Neural cell (in vitro differentiated cells): ENCODE measurements around the gene PMEPA1. TPM values are rescaled to one million over a fixed set of nuclear protein-coding genes. Genes with fewer than 3 reads are reported as not detected.
A peak's percentile ranks its signal among the peaks of the same experiment; 100 is the strongest.

Experiments
- H2AFZ ChIP-seq: fragments of 200-600, 300-800 bp; sonication (generic), shearing (Covaris generic); 2 replicates; pipeline ENCODE4 v1.6.0; 2014; ENCODE audit warnings: low read depth, mild to moderate bottlenecking, antibody characterized with exemption, low read length, moderate library complexity
- H3F3A ChIP-seq: fragments of 200-600 bp; shearing (Covaris generic); 2 replicates; pipeline ENCODE4 v1.6.1; 2016; ENCODE audit warnings: mild to moderate bottlenecking, moderate library complexity, mixed read lengths, antibody characterized with exemption, low read length; ENCODE audit not compliant: insufficient read depth, poor library complexity, severe bottlenecking
- H3K27ac ChIP-seq: fragments of 200-600, 300-800 bp; sonication (generic), shearing (Covaris generic); 2 replicates; pipeline ENCODE4 v1.5.1; 2014; ENCODE audit warnings: mild to moderate bottlenecking, low read length, moderate library complexity
- H3K27me3 ChIP-seq: fragments of 300-800, 200-600 bp; sonication (generic), shearing (Covaris generic); 2 replicates; pipeline ENCODE4 v1.6.0; 2014; ENCODE audit warnings: mild to moderate bottlenecking, low read depth, low read length, moderate library complexity; ENCODE audit not compliant: insufficient read depth
- H3K36me3 ChIP-seq: fragments of 300-800, 200-600 bp; sonication (generic), shearing (Covaris generic); 2 replicates; pipeline ENCODE4 v1.5.1; 2014; ENCODE audit warnings: mild to moderate bottlenecking, antibody characterized with exemption, low read length, moderate library complexity; ENCODE audit not compliant: insufficient read depth
- H3K4me2 ChIP-seq: fragments of 300-800, 200-600 bp; sonication (generic), shearing (Covaris generic); 2 replicates; pipeline ENCODE4 v1.6.0; 2014; ENCODE audit warnings: mild to moderate bottlenecking, low read length
- H3K4me3 ChIP-seq: fragments of 300-800, 200-600 bp; sonication (generic), shearing (Covaris generic); 2 replicates; pipeline ENCODE4 v1.5.1; 2014; ENCODE audit warnings: mild to moderate bottlenecking, low read length, moderate library complexity
- H3K79me2 ChIP-seq: fragments of 200-600 bp; shearing (Covaris generic); replicated peaks from 2 replicates; pipeline ENCODE4 v1.6.0; 2014; ENCODE audit warnings: mild to moderate bottlenecking, low read length, moderate library complexity; ENCODE audit not compliant: insufficient read depth
- H3K9ac ChIP-seq: fragments of 300-800, 200-600 bp; sonication (generic), shearing (Covaris generic); 2 replicates; pipeline ENCODE4 v1.6.1; 2016; ENCODE audit warnings: mild to moderate bottlenecking, low read length, mixed read lengths
- H3K9me2 ChIP-seq: fragments of 200-600 bp; shearing (Covaris generic); 2 replicates; pipeline ENCODE4 v1.6.1; 2016; ENCODE audit warnings: mild to moderate bottlenecking, low read length, mixed read lengths; ENCODE audit not compliant: insufficient read depth
- H3K9me3 ChIP-seq: fragments of 200-600, 300-800 bp; sonication (generic), shearing (Covaris generic); 2 replicates; pipeline ENCODE4 v1.6.1; 2016; ENCODE audit warnings: mild to moderate bottlenecking, mixed run types, low read length, moderate library complexity, mixed read lengths
- H4K20me1 ChIP-seq: fragments of 200-600 bp; shearing (Covaris generic); 2 replicates; pipeline ENCODE4 v1.6.1; 2016; ENCODE audit warnings: mild to moderate bottlenecking, mixed run types; ENCODE audit not compliant: insufficient read depth
- EP300 ChIP-seq: fragments of 450-650 bp; conservative IDR thresholded peaks from 2 replicates; pipeline ENCODE4 v1.6.1; 2014; ENCODE audit warnings: antibody characterized with exemption, mild to moderate bottlenecking, moderate library complexity; ENCODE audit not compliant: poor library complexity, severe bottlenecking
- EZH2 ChIP-seq: fragments of 200-600, 300-800 bp; shearing (Covaris generic), sonication (generic); IDR thresholded peaks from 2 replicates; pipeline ENCODE4 v1.6.1; 2014; ENCODE audit warnings: antibody characterized with exemption, low read length, borderline replicate concordance, mild to moderate bottlenecking; ENCODE audit not compliant: insufficient read depth, poor library complexity, severe bottlenecking
- MXI1 ChIP-seq: fragments of 450-650 bp; conservative IDR thresholded peaks from 2 replicates; pipeline ENCODE4 v1.6.1; 2014; ENCODE audit warnings: antibody characterized with exemption, mild to moderate bottlenecking; ENCODE audit not compliant: poor library complexity, severe bottlenecking
- POLR2AphosphoS5 ChIP-seq: IDR thresholded peaks from 2 replicates; pipeline ENCODE4 v1.6.1; 2012
- RAD21 ChIP-seq: fragments of 450-650 bp; conservative IDR thresholded peaks from 2 replicates; pipeline ENCODE4 v1.6.1; 2014; ENCODE audit warnings: antibody characterized with exemption, mild to moderate bottlenecking, moderate library complexity
- SMC3 ChIP-seq: fragments of 450-650 bp; conservative IDR thresholded peaks from 2 replicates; pipeline ENCODE4 v1.6.1; 2014; ENCODE audit warnings: antibody characterized with exemption, mild to moderate bottlenecking, moderate library complexity; ENCODE audit not compliant: poor library complexity
- TAF1 ChIP-seq: IDR thresholded peaks from 2 replicates; pipeline ENCODE4 v1.6.1; 2012; ENCODE audit warnings: low read depth
- polyA plus RNA-seq: library from polyadenylated mRNA; depleted of rRNA; stranded (reverse); fragments of >200 nt; gene quantifications from 2 replicates; pipeline ENCODE4 v1.2.3, GENCODE V29; 2014
- TF ChIP-seq, protein P1 (sequence below): IDR thresholded peaks from 2 replicates; pipeline ENCODE4 v1.6.1; 2012; ENCODE audit warnings: borderline replicate concordance
- TF ChIP-seq, protein P2 (sequence below): fragments of 450-650 bp; IDR thresholded peaks from 2 replicates; pipeline ENCODE4 v1.5.1; 2014; ENCODE audit warnings: antibody characterized with exemption, mild to moderate bottlenecking, moderate library complexity; ENCODE audit not compliant: poor library complexity, severe bottlenecking

PMEPA1 gene
- polyA plus RNA-seq, 1 donor from 2014 or later: 5.0 TPM

GRCh38 chr20:57622579-57623381 lies 87.0 kb downstream of the PMEPA1 start:
- TF ChIP-seq MXI1 (no peak), SMC3 (peak; percentile 72), POLR2AphosphoS5 (no peak), EZH2 (no peak), TAF1 (no peak), RAD21 (peak; percentile 68), EP300 (no peak)
- TF ChIP-seq, protein P1, sequence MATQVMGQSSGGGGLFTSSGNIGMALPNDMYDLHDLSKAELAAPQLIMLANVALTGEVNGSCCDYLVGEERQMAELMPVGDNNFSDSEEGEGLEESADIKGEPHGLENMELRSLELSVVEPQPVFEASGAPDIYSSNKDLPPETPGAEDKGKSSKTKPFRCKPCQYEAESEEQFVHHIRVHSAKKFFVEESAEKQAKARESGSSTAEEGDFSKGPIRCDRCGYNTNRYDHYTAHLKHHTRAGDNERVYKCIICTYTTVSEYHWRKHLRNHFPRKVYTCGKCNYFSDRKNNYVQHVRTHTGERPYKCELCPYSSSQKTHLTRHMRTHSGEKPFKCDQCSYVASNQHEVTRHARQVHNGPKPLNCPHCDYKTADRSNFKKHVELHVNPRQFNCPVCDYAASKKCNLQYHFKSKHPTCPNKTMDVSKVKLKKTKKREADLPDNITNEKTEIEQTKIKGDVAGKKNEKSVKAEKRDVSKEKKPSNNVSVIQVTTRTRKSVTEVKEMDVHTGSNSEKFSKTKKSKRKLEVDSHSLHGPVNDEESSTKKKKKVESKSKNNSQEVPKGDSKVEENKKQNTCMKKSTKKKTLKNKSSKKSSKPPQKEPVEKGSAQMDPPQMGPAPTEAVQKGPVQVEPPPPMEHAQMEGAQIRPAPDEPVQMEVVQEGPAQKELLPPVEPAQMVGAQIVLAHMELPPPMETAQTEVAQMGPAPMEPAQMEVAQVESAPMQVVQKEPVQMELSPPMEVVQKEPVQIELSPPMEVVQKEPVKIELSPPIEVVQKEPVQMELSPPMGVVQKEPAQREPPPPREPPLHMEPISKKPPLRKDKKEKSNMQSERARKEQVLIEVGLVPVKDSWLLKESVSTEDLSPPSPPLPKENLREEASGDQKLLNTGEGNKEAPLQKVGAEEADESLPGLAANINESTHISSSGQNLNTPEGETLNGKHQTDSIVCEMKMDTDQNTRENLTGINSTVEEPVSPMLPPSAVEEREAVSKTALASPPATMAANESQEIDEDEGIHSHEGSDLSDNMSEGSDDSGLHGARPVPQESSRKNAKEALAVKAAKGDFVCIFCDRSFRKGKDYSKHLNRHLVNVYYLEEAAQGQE: no peak
- TF ChIP-seq, protein P2, sequence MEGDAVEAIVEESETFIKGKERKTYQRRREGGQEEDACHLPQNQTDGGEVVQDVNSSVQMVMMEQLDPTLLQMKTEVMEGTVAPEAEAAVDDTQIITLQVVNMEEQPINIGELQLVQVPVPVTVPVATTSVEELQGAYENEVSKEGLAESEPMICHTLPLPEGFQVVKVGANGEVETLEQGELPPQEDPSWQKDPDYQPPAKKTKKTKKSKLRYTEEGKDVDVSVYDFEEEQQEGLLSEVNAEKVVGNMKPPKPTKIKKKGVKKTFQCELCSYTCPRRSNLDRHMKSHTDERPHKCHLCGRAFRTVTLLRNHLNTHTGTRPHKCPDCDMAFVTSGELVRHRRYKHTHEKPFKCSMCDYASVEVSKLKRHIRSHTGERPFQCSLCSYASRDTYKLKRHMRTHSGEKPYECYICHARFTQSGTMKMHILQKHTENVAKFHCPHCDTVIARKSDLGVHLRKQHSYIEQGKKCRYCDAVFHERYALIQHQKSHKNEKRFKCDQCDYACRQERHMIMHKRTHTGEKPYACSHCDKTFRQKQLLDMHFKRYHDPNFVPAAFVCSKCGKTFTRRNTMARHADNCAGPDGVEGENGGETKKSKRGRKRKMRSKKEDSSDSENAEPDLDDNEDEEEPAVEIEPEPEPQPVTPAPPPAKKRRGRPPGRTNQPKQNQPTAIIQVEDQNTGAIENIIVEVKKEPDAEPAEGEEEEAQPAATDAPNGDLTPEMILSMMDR: peak; percentile 59
- Histone ChIP-seq H3F3A (no peaks in the 10 kb centered on the region), H3K4me3 (no peak overlapping the region), H4K20me1 (no peaks in the 10 kb centered on the region), H3K27ac (no peak overlapping the region), H3K4me2 (no peak overlapping the region), H3K27me3 (no peaks in the 10 kb centered on the region), H3K79me2 (no peaks in the 10 kb centered on the region), H3K9ac (no peak overlapping the region), H3K9me3 (no peaks in the 10 kb centered on the region), H3K9me2 (no peaks in the 10 kb centered on the region), H2AFZ (no peak overlapping the region), H3K36me3 (no peaks in the 10 kb centered on the region)

GRCh38 chr20:57622201-57622570 lies 87.6 kb downstream of the PMEPA1 start:
- Histone ChIP-seq H3K27me3 (no peaks in the 10 kb centered on the region), H4K20me1 (no peaks in the 10 kb centered on the region), H3K4me2 (no peak overlapping the region), H3K9me2 (no peaks in the 10 kb centered on the region), H3K9me3 (no peaks in the 10 kb centered on the region), H2AFZ (no peak overlapping the region), H3K36me3 (no peaks in the 10 kb centered on the region), H3F3A (no peaks in the 10 kb centered on the region), H3K9ac (no peak overlapping the region), H3K79me2 (no peaks in the 10 kb centered on the region), H3K27ac (no peak overlapping the region), H3K4me3 (no peak overlapping the region)
- no peak for TF ChIP-seq EP300
- no peak for TF ChIP-seq POLR2AphosphoS5
- TF ChIP-seq, protein P2: no peak
- TF ChIP-seq RAD21: no peak
- no peak for TF ChIP-seq MXI1
- TF ChIP-seq SMC3: no peak
- TF ChIP-seq, protein P1: no peak
- no peak for TF ChIP-seq TAF1
- TF ChIP-seq EZH2: no peak
